Psoas muscle (tissue), 8 donors: ENCODE results near the gene NHEJ1. TPM values are rescaled to one million over a fixed set of nuclear protein-coding genes. Genes with fewer than 3 reads are reported as not detected.
A peak's percentile ranks its signal among the peaks of the same experiment; 100 is the strongest.

ENCODE experiments used
- ATAC-seq, 4 donors: fragments of 200-7000 bp; cut with Tn5 transposase; one replicate each; pipeline ENCODE4 v1.9.1; 2020; ENCODE audit warnings: moderate library complexity in 3 of 4, mild to moderate bottlenecking in 2 of 4
- DNase-seq, 2 donors: peaks; one replicate each; pipeline ENCODE4 v3.0.0-alpha.2; 2020
- H3K27ac ChIP-seq: fragments of 200-600 bp; one replicate; pipeline ENCODE4 v1.8.0; 2022
- H3K27me3 ChIP-seq, 3 donors: fragments of 200-600 bp in 1 of 3; one replicate each; pipeline versions ENCODE4 v1.6.1 to v1.8.0; 2013 to 2022; ENCODE audit warnings: low read length in 2 of 3, mild to moderate bottlenecking in 2 of 3, moderate library complexity in 1 of 3; ENCODE audit not compliant: insufficient read depth in 3 of 3
- H3K36me3 ChIP-seq, 2 donors: fragments of 200-600 bp in 1 of 2; one replicate each; pipeline versions ENCODE4 v1.6.1 to v1.8.0; 2013 to 2022; ENCODE audit warnings: low read depth in 1 of 2, mild to moderate bottlenecking in 1 of 2, moderate library complexity in 1 of 2; ENCODE audit not compliant: insufficient read depth in 1 of 2
- H3K4me1 ChIP-seq: fragments of 200-600 bp; one replicate; pipeline ENCODE4 v1.8.0; 2022
- H3K4me3 ChIP-seq: fragments of 200-600 bp; one replicate; pipeline ENCODE4 v1.8.0; 2022; ENCODE audit warnings: mild to moderate bottlenecking
- H3K9me3 ChIP-seq: fragments of 200-600 bp; one replicate; pipeline ENCODE4 v1.8.0; 2022
- WGBS, 3 donors: extraction: QIAGEN DNeasy Blood & Tissue Kit; methylation state at CpG; one replicate each; pipeline versions ENCODE4 v1.1.6 to v1.1.7; 2013; 5-methylcytosine and 5-hydroxymethylcytosine counted together
- intact Hi-C, 2 donors: fragments of 100-400 bp; cut with DNase I; formaldehyde crosslinking; loops; one replicate each; pipeline versions ENCODE4 v1.11.0 to v1.14.2; 2022
- polyA plus RNA-seq, 3 donors: library from polyadenylated mRNA; stranded (reverse); fragments of 200-250 nt; gene quantifications; one replicate each; pipeline ENCODE4 v1.2.3, GENCODE V29; 2013
- total RNA-seq, 4 donors: library from RNA; stranded (reverse); fragmentation: NEBNext Ultra II Directional in 2 of 4; extraction: Animal tissue kit (Norgen Biotek cat#: 25700) in 2 of 4; gene quantifications; one replicate each; pipeline versions ENCODE4 v1.2.1 to v1.2.4, GENCODE V29; 2021 to 2023
- TF ChIP-seq, protein P1 (sequence below): fragments of 200-600 bp; IDR thresholded peaks from one replicate; pipeline ENCODE4 v1.8.0; 2022; ENCODE audit warnings: antibody characterized with exemption
- donor health status: healthy with polysubstance abuse.
- donor health status: DM: no; HTN: no; CAD: no; lungs with moderate emphysema.
- donor health status: Bipolar disorder and iron deficiency.
- donor health status: healthy.
- donor health status: DM: yes; HTN: yes; CAD: no.
- donor health status: DM: no; HTN: no; CAD: no.
- donor health status: DM: no; HTN: no; CAD: no.
- donor health status: DM: yes; HTN: yes; CAD: no.

NHEJ1 gene
- total and polyA plus RNA-seq, 7 donors = 10.7 to 20.5 (median 14.4) TPM

DNA sequence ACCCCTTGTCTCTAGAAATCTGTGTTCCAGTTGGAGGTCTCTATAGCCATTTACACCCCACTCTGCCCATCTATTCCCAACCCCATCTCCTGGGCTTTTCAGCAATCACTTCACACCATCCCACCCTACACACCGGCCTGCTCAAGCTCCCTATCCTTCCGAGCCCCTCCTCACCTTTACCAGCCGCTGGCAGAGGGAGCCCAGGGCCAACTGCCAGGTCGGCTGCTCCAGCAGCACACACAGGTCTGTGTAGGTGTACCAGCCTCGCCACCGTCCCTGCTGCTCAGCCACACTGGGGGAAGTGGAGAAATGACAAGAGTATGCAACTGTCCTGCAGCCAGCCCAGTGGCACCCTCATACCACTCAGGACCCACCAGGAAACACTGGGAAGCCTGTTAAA, 12.6 kb upstream of the NHEJ1 start:
- Histone ChIP-seq H3K27me3 (no peaks in the 10 kb centered on the region), H3K36me3 (peaks cover 0 to 40% of the 10 kb centered on the region in 2 donors), H3K4me3 (no peak overlapping the region), H3K4me1 (peaks cover 41% of the 10 kb centered on the region), H3K9me3 (no peaks in the 10 kb centered on the region), H3K27ac (no peak overlapping the region)
- TF ChIP-seq, protein P1, sequence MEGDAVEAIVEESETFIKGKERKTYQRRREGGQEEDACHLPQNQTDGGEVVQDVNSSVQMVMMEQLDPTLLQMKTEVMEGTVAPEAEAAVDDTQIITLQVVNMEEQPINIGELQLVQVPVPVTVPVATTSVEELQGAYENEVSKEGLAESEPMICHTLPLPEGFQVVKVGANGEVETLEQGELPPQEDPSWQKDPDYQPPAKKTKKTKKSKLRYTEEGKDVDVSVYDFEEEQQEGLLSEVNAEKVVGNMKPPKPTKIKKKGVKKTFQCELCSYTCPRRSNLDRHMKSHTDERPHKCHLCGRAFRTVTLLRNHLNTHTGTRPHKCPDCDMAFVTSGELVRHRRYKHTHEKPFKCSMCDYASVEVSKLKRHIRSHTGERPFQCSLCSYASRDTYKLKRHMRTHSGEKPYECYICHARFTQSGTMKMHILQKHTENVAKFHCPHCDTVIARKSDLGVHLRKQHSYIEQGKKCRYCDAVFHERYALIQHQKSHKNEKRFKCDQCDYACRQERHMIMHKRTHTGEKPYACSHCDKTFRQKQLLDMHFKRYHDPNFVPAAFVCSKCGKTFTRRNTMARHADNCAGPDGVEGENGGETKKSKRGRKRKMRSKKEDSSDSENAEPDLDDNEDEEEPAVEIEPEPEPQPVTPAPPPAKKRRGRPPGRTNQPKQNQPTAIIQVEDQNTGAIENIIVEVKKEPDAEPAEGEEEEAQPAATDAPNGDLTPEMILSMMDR = no peak
- DNase-seq (no peak), ATAC-seq (no peak)
- intact Hi-C loops = loop anchor here (10.0 kb wide), 3 partner anchors 192 to 778 kb away; partner anchors contain the start of genes CHPF (in 1 of the 2), CTDSP1 (in 1 of the 2) and TMEM198 (in 1 of the 2)
- WGBS, 3 donors = 87 to 92% (median 87%) methylated on average over 6 of the region's 6 CpGs

GRCh38 chr2:219172231-219173154, 11.9 kb upstream of the NHEJ1 start:
- Histone ChIP-seq H3K27ac (peak overlapping the region; percentile 75), H3K9me3 (no peaks in the 10 kb centered on the region), H3K36me3 (peaks cover 0 to 40% of the 10 kb centered on the region in 2 donors), H3K4me3 (no peak overlapping the region), H3K27me3 (no peaks in the 10 kb centered on the region), H3K4me1 (peaks cover 41% of the 10 kb centered on the region)
- intact Hi-C loops = loop anchor here (10.0 kb wide), 3 partner anchors 192 to 778 kb away; partner anchors contain the start of genes CHPF (in 1 of the 2), CTDSP1 (in 1 of the 2) and TMEM198 (in 1 of the 2)
- TF ChIP-seq, protein P1 = no peak
- 82 to 87% (median 83%) methylated on average over 16 of the region's 16 CpGs for WGBS, 3 donors
- no peak for ATAC-seq
- DNase-seq = no peak

GRCh38 chr2:219171231-219171651, 10.6 kb upstream of the NHEJ1 start:
- Histone ChIP-seq H3K4me3 (no peak overlapping the region), H3K36me3 (peaks cover 0 to 40% of the 10 kb centered on the region in 2 donors), H3K4me1 (peaks cover 41% of the 10 kb centered on the region), H3K27ac (peak overlapping the region; percentile 75), H3K9me3 (no peaks in the 10 kb centered on the region), H3K27me3 (no peaks in the 10 kb centered on the region)
- WGBS, 3 donors = 15 to 32% (median 17%) methylated on average over 6 of the region's 6 CpGs
- intact Hi-C loops = loop anchor here (10.0 kb wide), 3 partner anchors 194 to 776 kb away; partner anchors contain the start of genes CHPF (in 1 of the 2), CTDSP1 (in 1 of the 2) and TMEM198 (in 1 of the 2)
- ATAC-seq = peak; percentile 75 to 87 (median 82)
- peak; percentile 66 to 84 for DNase-seq
- TF ChIP-seq, protein P1 = peak; percentile 73

DNA sequence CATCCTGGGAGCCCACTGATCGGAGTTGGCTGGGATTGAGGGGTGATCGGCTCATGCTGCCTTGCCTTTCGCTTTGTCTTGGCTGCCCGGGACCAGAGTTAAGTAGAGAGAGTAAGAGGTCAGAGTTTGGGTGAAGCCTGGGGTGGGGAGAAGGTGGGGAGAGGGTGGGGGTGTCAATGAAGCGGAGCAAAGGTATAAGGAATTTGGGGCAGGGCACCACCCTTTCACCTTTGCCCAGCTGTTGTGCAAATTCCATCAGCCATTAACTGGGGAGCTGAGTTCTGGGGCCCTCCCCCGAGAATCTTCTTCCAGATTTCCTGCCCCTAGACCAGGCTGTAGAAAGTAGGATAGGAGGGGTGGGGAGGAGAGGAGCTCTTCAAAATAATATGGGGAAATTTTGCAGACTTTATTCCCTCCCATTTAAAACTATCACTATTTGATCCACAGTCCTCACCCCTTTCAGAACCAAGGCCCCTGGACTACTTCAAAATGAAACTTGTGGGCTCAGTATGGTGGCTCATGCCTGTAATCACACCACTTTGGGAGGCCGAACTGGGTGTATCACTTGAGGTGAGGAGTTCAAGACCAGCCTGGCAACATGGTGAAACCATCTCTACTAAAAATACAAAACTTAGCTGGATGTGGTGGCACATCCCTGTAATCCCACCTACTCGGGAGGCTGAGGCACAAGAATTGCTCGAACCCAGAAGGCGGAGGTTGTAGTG, 9.5 kb upstream of the NHEJ1 start, which contains the start of gene SLC23A3:
SLC23A3 (minus strand) TSS at position 100 of the 725 bp plus-strand sequence; CDS start at position 55, 45 bp downstream.
- ATAC-seq (no peak), DNase-seq (no peak)
- WGBS, 3 donors = 88 to 90% (median 89%) methylated on average over 10 of the region's 10 CpGs
- no peaks in the 10 kb centered on the region for H3K9me3 ChIP-seq
- H3K27me3 ChIP-seq = no peaks in the 10 kb centered on the region
- H3K4me1 ChIP-seq = peaks cover 32% of the 10 kb centered on the region
- H3K4me3 ChIP-seq = no peak within 1 kb of the TSS
- peak within 1 kb of the TSS; percentile 75 for H3K27ac ChIP-seq
- intact Hi-C loops = loop anchor here (10.0 kb wide), 5 partner anchors 195 to 775 kb away; partner anchors contain the start of genes CHPF (in 1 of the 2), CTDSP1 (in 1 of the 2), DNPEP (in 1 of the 2) and TMEM198 (in 1 of the 2)
- TF ChIP-seq, protein P1 = no peak
- H3K36me3 ChIP-seq = peaks cover 0 to 31% of the 10 kb centered on the region in 2 donors
